ENCODE results near the gene RDH16.

The RDH16 gene

GRCh38 chr12:57004651-57005050, 47.2 kb upstream of the RDH16 start:
- Histone ChIP-seq H3K4me2 (ENCODE audit: low read depth, low read length, poor library complexity, severe bottlenecking) (peak overlapping the region; percentile 96), H3K79me2 (ENCODE audit: insufficient read depth, low read length) (peaks cover 66% of the 10 kb centered on the region), H3F3A (ENCODE audit: low read depth) (no peaks in the 10 kb centered on the region), H3K27me3 (ENCODE audit: insufficient read depth, low read length, poor library complexity, severe bottlenecking) (no peaks in the 10 kb centered on the region), H3K4me3 (ENCODE audit: low read length, poor library complexity, severe bottlenecking) (peak overlapping the region; percentile 99), H3K9me2 (replicated peaks; ENCODE audit: low read depth, low read length) (no peaks in the 10 kb centered on the region), H3K36me3 (ENCODE audit: insufficient read depth, low read length) (peaks cover 34% of the 10 kb centered on the region; the same call in 1 of the 2 replicates), H2AFZ (ENCODE audit: low read length) (no peak overlapping the region), H3K9me3 (ENCODE audit: insufficient read depth, low read depth, low read length) (no peaks in the 10 kb centered on the region), H4K20me1 (ENCODE audit: insufficient read depth, low read length, poor library complexity, severe bottlenecking) (peaks cover 49% of the 10 kb centered on the region), H3K4me1 (ENCODE audit: insufficient read depth, low read length, poor library complexity, severe bottlenecking) (peaks cover 38% of the 10 kb centered on the region), H3K9ac (ENCODE audit: low read depth, low read length, poor library complexity, severe bottlenecking) (peak overlapping the region; percentile 98)
- TF ChIP-seq EZH2phosphoT487 (IDR thresholded peaks at IDR 0.05; ENCODE audit: borderline replicate concordance) (no peak), CTCF (conservative IDR thresholded peaks at IDR 0.05; ENCODE audit: low read length) (no peak)

- Histone ChIP-seq H3K79me2 (ENCODE audit: insufficient read depth, low read length) (peaks cover 70% of the 10 kb centered on the region), H3K36me3 (ENCODE audit: insufficient read depth, low read length) (peaks cover 34% of the 10 kb centered on the region; the same call in 1 of the 2 replicates), H3K4me2 (ENCODE audit: low read depth, low read length, poor library complexity, severe bottlenecking) (no peak overlapping the region), H3K9ac (ENCODE audit: low read depth, low read length, poor library complexity, severe bottlenecking) (no peak overlapping the region), H4K20me1 (ENCODE audit: insufficient read depth, low read length, poor library complexity, severe bottlenecking) (peaks cover 50% of the 10 kb centered on the region), H3K9me2 (replicated peaks; ENCODE audit: low read depth, low read length) (no peaks in the 10 kb centered on the region), H2AFZ (ENCODE audit: low read length) (no peak overlapping the region), H3K27me3 (ENCODE audit: insufficient read depth, low read length, poor library complexity, severe bottlenecking) (no peaks in the 10 kb centered on the region), H3K4me1 (ENCODE audit: insufficient read depth, low read length, poor library complexity, severe bottlenecking) (peaks cover 39% of the 10 kb centered on the region), H3K4me3 (ENCODE audit: low read length, poor library complexity, severe bottlenecking) (no peak overlapping the region), H3F3A (ENCODE audit: low read depth) (no peaks in the 10 kb centered on the region), H3K9me3 (ENCODE audit: insufficient read depth, low read depth, low read length) (no peaks in the 10 kb centered on the region)
- TF ChIP-seq CTCF (conservative IDR thresholded peaks at IDR 0.05; ENCODE audit: low read length) (no peak), EZH2phosphoT487 (IDR thresholded peaks at IDR 0.05; ENCODE audit: borderline replicate concordance) (no peak)
Observed at GRCh38 chr12:57003395-57003794, 46.0 kb upstream of the RDH16 start.

GRCh38 chr12:57001448-57001906, 44.1 kb upstream of the RDH16 start:
- TF ChIP-seq CTCF (conservative IDR thresholded peaks at IDR 0.05; ENCODE audit: low read length) (peak; percentile 93), EZH2phosphoT487 (IDR thresholded peaks at IDR 0.05; ENCODE audit: borderline replicate concordance) (no peak)
- H3K4me1 ChIP-seq (ENCODE audit: insufficient read depth, low read length, poor library complexity, severe bottlenecking): peaks cover 34% of the 10 kb centered on the region
- peaks cover 34% of the 10 kb centered on the region; the same call in 1 of the 2 replicates for H3K36me3 ChIP-seq (ENCODE audit: insufficient read depth, low read length)
- H4K20me1 ChIP-seq (ENCODE audit: insufficient read depth, low read length, poor library complexity, severe bottlenecking): peaks cover 50% of the 10 kb centered on the region
- peaks cover 70% of the 10 kb centered on the region for H3K79me2 ChIP-seq (ENCODE audit: insufficient read depth, low read length)
- H3K4me3 ChIP-seq (ENCODE audit: low read length, poor library complexity, severe bottlenecking): peak overlapping the region; percentile 50
- no peaks in the 10 kb centered on the region for H3F3A ChIP-seq (ENCODE audit: low read depth)
- H2AFZ ChIP-seq (ENCODE audit: low read length): no peak overlapping the region
- no peaks in the 10 kb centered on the region for H3K9me3 ChIP-seq (ENCODE audit: insufficient read depth, low read depth, low read length)
- no peaks in the 10 kb centered on the region for H3K27me3 ChIP-seq (ENCODE audit: insufficient read depth, low read length, poor library complexity, severe bottlenecking)
- H3K9me2 ChIP-seq (replicated peaks; ENCODE audit: low read depth, low read length): no peaks in the 10 kb centered on the region
- no peak overlapping the region for H3K9ac ChIP-seq (ENCODE audit: low read depth, low read length, poor library complexity, severe bottlenecking)
- H3K4me2 ChIP-seq (ENCODE audit: low read depth, low read length, poor library complexity, severe bottlenecking): peak overlapping the region; percentile 65

Measured in Loucy (cell line).